ENCODE results near the gene SCG5. TPM values are rescaled to one million over a fixed set of nuclear protein-coding genes. Genes with fewer than 3 reads are reported as not detected.

SCG5 gene
- total and polyA plus RNA-seq, 2 of the 13 experiments (the other 11 are each of a cell fraction or from before 2014, with no cell fraction given), result 2.3 to 3.5 TPM

DNA sequence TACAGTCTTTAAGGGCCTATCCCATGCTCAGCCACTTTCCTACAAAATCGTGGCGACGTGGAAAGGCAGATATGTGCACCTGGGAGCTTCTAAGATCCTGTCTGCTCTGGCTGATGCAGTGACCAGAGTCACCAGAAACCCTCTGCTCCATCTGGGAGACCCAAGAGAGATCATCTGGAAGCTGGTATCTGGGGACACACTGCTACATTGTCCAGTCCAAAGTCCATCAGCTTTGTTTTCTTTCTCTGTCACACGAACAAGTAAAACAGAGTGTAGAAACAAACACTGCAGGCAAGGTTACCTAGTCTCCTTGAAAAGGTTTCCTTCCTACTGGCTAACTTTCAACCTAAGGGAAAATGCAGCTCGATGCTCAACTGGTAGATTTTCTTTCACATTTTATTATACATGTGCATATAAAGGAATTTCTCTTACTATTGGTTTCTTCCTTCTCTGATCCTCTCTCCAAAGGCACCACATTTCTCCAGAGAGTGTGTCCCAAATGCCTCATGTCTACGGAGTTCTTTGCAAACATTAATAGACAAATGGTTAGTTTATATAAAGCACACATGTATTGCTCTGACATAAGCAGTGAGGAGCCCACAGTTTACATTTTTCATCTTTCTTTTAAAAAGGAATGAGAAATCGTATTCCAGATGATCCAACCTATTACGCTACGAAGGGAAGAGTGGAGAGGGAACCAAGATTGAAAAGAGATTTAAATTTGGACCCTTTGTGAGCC is 68.0 kb downstream of the SCG5 start (continued):
- TF ChIP-seq, protein P1, sequence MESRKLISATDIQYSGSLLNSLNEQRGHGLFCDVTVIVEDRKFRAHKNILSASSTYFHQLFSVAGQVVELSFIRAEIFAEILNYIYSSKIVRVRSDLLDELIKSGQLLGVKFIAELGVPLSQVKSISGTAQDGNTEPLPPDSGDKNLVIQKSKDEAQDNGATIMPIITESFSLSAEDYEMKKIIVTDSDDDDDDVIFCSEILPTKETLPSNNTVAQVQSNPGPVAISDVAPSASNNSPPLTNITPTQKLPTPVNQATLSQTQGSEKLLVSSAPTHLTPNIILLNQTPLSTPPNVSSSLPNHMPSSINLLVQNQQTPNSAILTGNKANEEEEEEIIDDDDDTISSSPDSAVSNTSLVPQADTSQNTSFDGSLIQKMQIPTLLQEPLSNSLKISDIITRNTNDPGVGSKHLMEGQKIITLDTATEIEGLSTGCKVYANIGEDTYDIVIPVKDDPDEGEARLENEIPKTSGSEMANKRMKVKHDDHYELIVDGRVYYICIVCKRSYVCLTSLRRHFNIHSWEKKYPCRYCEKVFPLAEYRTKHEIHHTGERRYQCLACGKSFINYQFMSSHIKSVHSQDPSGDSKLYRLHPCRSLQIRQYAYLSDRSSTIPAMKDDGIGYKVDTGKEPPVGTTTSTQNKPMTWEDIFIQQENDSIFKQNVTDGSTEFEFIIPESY (CRISPR knock-in tag; IDR thresholded peaks at IDR 0.05), result no peak
- TF ChIP-seq NPAS2 (CRISPR knock-in tag; IDR thresholded peaks at IDR 0.05; ENCODE audit: borderline replicate concordance) (no peak), ZNF720 (CRISPR knock-in tag; IDR thresholded peaks at IDR 0.05) (no peak), POLR2A (IDR thresholded peaks at IDR 0.05; ENCODE audit: insufficient read depth in 1 of 2, low read depth in 2 of 2, low read length in 2 of 2) (no peak), MBNL3 (CRISPR knock-in tag; conservative IDR thresholded peaks at IDR 0.05) (no peak), SIX4 (CRISPR knock-in tag; IDR thresholded peaks at IDR 0.05) (peak; percentile 23; the same call in 1 of the 2 replicates), MIER3 (CRISPR knock-in tag; IDR thresholded peaks at IDR 0.05; ENCODE audit: borderline replicate concordance) (0 out of 2 replicates have a peak, but pooled peaks have one; percentile 68), ZMYM3 (CRISPR knock-in tag; IDR thresholded peaks at IDR 0.05) (no peak), ZNF605 (CRISPR knock-in tag; IDR thresholded peaks at IDR 0.05) (no peak), ERF (CRISPR knock-in tag; IDR thresholded peaks at IDR 0.05) (no peak), ZNF335 (CRISPR knock-in tag; IDR thresholded peaks at IDR 0.05) (no peak), ZNF850 (CRISPR knock-in tag; conservative IDR thresholded peaks at IDR 0.05) (no peak), KLF9 (CRISPR knock-in tag; IDR thresholded peaks at IDR 0.05; ENCODE audit: low read depth) (no peak), ZSCAN22 (CRISPR knock-in tag; IDR thresholded peaks at IDR 0.05) (no peak), JUN (CRISPR knock-in tag; IDR thresholded peaks at IDR 0.05) (no peak), HNF4G (IDR thresholded peaks at IDR 0.05; ENCODE audit: borderline replicate concordance, low read depth, low read length) (peak; percentile 76), HNF4G (CRISPR knock-in tag; IDR thresholded peaks at IDR 0.05; ENCODE audit: borderline replicate concordance, low read depth) (0 out of 2 replicates have a peak, but pooled peaks have one; percentile 24), DNMT1 (CRISPR knock-in tag; IDR thresholded peaks at IDR 0.05) (no peak), PHF21A (CRISPR knock-in tag; IDR thresholded peaks at IDR 0.05) (no peak), ZNF224 (CRISPR knock-in tag; IDR thresholded peaks at IDR 0.05) (no peak), ZNF547 (CRISPR knock-in tag; IDR thresholded peaks at IDR 0.05) (no peak), ZNF780A (CRISPR knock-in tag; IDR thresholded peaks at IDR 0.05) (no peak), MTA1 (CRISPR knock-in tag; IDR thresholded peaks at IDR 0.05; ENCODE audit: borderline replicate concordance) (no peak)
- TF ChIP-seq, protein P2, sequence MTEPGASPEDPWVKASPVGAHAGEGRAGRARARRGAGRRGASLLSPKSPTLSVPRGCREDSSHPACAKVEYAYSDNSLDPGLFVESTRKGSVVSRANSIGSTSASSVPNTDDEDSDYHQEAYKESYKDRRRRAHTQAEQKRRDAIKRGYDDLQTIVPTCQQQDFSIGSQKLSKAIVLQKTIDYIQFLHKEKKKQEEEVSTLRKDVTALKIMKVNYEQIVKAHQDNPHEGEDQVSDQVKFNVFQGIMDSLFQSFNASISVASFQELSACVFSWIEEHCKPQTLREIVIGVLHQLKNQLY (CRISPR knock-in tag; IDR thresholded peaks at IDR 0.05), result no peak
- TF ChIP-seq, protein P3, sequence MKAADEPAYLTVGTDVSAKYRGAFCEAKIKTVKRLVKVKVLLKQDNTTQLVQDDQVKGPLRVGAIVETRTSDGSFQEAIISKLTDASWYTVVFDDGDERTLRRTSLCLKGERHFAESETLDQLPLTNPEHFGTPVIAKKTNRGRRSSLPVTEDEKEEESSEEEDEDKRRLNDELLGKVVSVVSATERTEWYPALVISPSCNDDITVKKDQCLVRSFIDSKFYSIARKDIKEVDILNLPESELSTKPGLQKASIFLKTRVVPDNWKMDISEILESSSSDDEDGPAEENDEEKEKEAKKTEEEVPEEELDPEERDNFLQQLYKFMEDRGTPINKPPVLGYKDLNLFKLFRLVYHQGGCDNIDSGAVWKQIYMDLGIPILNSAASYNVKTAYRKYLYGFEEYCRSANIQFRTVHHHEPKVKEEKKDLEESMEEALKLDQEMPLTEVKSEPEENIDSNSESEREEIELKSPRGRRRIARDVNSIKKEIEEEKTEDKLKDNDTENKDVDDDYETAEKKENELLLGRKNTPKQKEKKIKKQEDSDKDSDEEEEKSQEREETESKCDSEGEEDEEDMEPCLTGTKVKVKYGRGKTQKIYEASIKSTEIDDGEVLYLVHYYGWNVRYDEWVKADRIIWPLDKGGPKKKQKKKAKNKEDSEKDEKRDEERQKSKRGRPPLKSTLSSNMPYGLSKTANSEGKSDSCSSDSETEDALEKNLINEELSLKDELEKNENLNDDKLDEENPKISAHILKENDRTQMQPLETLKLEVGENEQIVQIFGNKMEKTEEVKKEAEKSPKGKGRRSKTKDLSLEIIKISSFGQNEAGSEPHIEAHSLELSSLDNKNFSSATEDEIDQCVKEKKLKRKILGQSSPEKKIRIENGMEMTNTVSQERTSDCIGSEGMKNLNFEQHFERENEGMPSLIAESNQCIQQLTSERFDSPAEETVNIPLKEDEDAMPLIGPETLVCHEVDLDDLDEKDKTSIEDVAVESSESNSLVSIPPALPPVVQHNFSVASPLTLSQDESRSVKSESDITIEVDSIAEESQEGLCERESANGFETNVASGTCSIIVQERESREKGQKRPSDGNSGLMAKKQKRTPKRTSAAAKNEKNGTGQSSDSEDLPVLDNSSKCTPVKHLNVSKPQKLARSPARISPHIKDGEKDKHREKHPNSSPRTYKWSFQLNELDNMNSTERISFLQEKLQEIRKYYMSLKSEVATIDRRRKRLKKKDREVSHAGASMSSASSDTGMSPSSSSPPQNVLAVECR (CRISPR knock-in tag; IDR thresholded peaks at IDR 0.05; ENCODE audit: borderline replicate concordance), result no peak; the same call in 1 of the 2 replicates
